Melanocyte of skin (primary cell): ENCODE results near the gene GIT2. TPM values are rescaled to one million over a fixed set of nuclear protein-coding genes. Genes with fewer than 3 reads are reported as not detected.

Experiments
- total RNA-seq, 2 donors: library from RNA; depleted of rRNA; stranded (reverse); fragments of >200 nt; gene quantifications; 2 replicates each; pipeline ENCODE4 v1.2.3, GENCODE V29; 2012

Gene GIT2
- 10 to 100 TPM; 33.4 to 39.0 TPM for total RNA-seq

GRCh38 chr12:109995686-109996482 lies at the start of gene GIT2:
Gene GIT2 (minus strand): TSS chr12:109996368. CDS start chr12:109996224, 144 bp downstream.

GRCh38 chr12:109998904-109999648 lies 2.9 kb upstream of the GIT2 start, which contains the start of gene ANKRD13A:
Gene ANKRD13A (plus strand): TSS chr12:109999430. CDS start chr12:109999689, 259 bp downstream.

GRCh38 chr12:109899783-109900751 lies 96.1 kb downstream of the GIT2 start, which contains the start of gene TCHP:
Gene TCHP (plus strand): TSS chr12:109900274. CDS start chr12:109903027, 2,753 bp downstream.

GRCh38 chr12:109880043-109880931 lies 115.9 kb downstream of the GIT2 start, which contains the start of gene GLTP:
Gene GLTP (minus strand): TSS chr12:109880541. CDS start chr12:109880374, 167 bp downstream.

Other genes starting within 250 kb of the GIT2 start
- gene TRPV4, start 163.0 kb downstream of the GIT2 start, total RNA-seq, result 1 to 10 TPM in 1 of 2 donors, under 1 TPM in 1; under 0.01 to 1.3 TPM
- gene GLTP, start 115.8 kb downstream of the GIT2 start, total RNA-seq, result 10 to 100 TPM; 19.0 to 19.6 TPM
- gene TCHP, start 96.1 kb downstream of the GIT2 start, total RNA-seq, result 10 to 100 TPM in 1 of 2 donors, 1 to 10 TPM in 1; 9.3 to 11.0 TPM
- 10 to 100 TPM; 24.3 to 34.8 TPM for gene ANKRD13A, start 3.1 kb upstream of the GIT2 start, total RNA-seq
- 10 to 100 TPM in 1 of 2 donors, 1 to 10 TPM in 1; 8.7 to 14.8 TPM for gene C12orf76, start 52.2 kb upstream of the GIT2 start, total RNA-seq
- 10 to 100 TPM; 16.7 to 30.3 TPM for gene IFT81, start 128.0 kb upstream of the GIT2 start, total RNA-seq